HG02970 (cell line): Measurements from ENCODE around the gene OLFM3.

Experiments
- ATAC-seq: cut with Tn5 transposase; IDR thresholded peaks from one replicate; pipeline ENCODE4 v1.9.1; 2021; ENCODE audit warnings: mild to moderate bottlenecking, moderate library complexity, moderate number of reproducible peaks; ENCODE audit not compliant: unreplicated experiment, low FRiP score

The OLFM3 gene

DNA sequence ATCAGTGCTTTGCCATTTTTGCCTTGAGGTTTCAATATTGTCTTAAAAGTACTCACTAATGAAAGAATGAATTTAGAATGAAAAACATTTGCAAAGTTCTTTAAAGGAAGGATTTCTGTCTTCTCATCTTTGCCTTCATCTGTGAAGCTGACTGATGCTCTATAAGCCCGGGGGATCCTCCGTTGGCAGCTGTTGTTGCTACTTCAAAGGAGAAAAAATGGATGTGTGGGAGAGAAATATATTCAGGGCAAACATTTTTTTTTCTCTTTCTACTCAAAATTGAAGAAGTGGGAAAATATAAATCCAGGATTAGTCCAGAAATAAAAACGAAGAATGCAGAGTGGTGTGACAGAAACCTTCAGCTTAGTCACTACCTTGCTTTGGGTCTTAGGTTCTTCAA, 142.5 kb downstream of the OLFM3 start:
- no peak for ATAC-seq

DNA sequence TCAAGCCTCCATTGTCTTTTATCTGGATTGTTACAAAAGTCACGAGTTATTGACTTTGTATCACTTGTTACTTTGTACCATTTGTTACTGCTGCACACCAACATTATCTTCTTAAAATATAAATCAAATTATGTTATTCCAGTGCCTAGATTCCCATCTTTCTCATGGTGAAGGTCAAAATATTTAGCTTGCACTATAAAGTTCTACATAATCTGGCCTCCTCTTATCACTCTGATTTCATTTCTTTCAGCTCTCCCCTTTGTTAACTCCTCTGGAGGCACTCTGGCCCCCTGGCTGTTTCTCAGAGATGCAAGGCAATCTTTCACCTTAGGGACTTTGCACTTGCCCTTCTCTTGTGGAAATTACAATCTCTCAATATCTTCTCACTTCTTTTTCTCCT, 143.8 kb downstream of the OLFM3 start:
- no peak for ATAC-seq

DNA sequence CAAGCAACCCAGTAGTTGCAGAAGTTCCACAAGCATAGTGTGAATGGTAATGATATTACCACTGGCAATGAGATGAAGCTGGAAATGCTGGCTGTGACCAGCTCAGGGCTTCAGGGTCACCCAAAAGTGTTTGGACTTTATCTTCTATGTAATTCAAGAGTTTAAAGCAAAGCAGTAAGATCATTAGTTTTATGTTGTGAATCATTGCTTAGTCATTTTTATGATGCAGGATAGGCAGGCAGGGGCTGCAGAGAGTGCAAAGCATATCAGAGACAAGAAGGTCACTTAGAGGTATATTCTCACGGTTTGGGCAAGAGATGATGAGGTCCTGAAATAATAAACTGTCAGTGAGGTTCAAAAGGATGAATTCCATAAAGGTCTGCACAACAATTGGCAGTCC, 147.4 kb downstream of the OLFM3 start:
- ATAC-seq: no peak

DNA sequence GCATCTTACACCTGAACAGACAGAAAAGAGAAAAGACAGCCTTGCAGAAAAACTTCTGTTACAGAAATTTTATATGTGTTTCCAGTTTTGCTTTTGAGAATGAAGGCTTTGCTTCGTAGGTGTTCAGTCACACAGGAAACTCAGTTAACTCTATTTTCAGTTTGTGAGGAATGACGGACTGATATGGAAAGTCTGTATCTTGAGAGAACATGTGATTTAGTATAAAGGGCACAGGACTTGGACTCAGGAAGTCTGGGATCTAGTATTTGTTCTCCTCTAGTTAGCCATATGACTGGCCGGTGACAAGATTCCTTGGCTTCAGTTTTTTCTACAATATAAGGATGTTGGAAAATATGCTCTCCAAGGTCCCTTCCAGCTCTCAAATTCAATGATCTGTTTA, 149.1 kb downstream of the OLFM3 start:
- no peak for ATAC-seq

DNA sequence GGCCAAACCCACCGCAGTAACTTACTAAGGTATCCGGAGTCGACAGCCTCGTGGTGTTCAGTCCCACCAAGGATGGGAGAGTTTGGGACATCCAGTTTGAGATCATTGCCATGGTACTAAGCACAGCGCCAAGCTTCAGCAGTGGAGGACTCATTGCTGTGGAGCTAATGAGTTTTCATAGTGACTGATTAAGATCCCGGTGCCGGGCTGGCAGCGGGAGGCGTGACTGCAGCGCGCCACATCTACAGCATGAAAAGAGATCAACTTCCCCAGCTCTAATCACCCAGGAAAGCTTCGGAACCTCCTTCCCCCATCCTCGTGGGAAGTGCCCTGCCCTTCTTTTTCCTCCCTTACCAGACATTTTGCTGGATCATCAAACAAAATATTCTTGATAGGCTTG, 149.9 kb downstream of the OLFM3 start:
- ATAC-seq: no peak

DNA sequence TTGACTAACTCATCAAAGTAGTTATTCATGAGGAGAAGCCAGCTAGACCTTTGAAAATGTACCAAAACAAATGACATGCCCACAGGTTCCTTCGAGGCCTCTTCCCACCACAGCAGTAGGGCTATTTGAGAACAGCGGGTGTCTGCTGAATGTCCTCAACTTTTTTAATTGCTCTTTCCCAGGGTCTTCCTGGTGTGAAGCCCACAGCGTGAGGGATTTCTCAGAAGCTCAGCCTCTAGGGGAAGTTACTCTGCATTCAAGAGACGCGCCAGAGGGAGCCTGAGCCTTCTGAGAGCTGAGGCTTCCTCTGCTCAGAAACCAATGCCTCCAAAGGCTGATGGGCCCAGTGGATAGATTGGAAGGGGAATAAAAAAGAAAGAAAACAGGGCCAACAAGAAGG, 153.6 kb downstream of the OLFM3 start:
- ATAC-seq: no peak

DNA sequence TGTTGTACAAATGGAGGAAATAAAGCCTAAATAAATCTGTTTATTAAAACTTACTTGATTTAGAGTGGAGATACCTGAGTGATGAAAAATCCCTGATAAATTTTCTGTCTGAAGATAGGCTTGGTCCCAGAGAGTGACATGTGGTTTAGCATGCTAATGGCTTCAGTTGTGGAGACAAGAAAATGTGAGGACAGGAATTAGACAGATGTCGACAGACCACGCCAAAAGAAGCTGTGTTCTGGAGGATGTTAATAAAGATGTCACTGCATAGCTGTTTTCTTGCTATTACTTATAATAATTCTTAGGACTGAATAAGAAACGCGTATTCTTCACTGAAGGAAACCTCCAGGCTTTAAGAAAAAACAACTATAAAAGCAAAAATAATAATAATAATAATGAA, 154.9 kb downstream of the OLFM3 start:
- no peak for ATAC-seq

DNA sequence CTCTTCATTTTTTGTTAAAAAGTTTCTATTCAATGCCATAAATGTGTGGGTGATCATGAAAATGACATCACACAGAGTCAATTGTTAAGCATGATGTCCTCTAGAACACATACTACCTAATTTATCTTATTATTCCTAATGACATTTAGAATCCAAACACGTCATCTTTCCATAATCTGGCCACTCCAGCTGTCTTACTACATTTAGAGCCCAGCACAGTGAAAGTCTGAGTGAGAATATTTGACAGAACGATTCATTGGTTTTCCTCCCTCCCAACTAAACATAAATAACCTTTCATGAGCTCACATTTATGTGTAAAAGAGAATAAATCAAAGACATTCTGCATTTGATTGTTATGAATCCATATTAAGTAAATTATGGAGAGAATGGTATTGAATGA, 160.7 kb downstream of the OLFM3 start:
- no peak for ATAC-seq

DNA sequence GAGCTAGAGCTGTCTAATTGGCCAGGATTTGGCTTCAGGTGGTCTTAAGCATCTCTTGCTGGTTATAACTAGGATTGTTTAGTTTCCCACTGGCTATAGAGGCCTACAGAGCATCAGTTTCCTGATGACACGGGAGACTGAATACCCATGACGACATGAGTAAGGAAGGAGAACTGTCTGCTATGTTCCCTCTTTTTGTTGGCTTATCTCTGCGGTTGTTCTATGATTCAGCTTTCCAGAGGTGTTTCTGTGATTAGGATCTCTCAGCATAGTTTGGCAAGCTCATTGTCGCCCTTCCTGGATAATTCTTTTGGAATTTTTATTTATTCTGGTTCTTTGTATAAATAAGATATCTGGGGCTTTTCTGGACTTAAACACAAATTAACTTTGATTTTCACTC, 163.4 kb downstream of the OLFM3 start:
- no peak for ATAC-seq

DNA sequence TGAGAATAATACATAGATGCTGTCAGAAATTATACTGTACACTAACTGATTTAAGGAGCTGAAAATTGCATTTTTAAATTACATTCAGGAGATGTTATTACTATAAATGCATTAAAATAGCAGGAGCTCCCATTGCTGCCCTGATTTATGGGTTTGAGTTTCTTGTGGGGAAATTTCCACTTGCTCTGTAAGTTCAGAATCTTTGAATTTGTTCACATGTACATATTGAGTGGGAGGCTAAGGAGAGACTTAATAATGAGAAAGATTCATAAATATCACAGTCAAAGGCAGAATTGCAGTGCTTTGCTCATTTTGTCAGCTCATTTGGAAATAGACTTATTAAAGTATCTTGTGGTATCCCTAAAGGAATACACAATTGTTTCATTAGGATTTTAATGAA, 170.3 kb downstream of the OLFM3 start:
- ATAC-seq: no peak

DNA sequence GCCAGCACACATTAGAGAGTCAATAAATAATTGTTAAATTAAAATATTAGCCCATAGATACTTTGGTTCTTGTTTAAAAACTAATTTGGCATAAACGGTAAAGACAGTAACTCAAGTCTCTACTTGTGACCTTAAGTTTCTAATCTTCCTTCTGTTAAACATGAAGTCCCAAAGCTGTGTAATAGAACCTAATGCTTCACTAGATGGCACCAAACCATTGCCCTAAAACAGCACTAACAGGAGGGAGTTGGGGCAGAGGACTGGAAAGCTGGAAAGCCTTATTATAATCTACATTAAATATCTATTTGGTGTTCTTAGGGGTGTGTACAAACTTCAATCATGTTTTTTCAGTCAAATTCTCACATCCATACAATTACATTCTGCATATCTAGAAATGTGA, 176.7 kb downstream of the OLFM3 start:
- ATAC-seq: no peak

DNA sequence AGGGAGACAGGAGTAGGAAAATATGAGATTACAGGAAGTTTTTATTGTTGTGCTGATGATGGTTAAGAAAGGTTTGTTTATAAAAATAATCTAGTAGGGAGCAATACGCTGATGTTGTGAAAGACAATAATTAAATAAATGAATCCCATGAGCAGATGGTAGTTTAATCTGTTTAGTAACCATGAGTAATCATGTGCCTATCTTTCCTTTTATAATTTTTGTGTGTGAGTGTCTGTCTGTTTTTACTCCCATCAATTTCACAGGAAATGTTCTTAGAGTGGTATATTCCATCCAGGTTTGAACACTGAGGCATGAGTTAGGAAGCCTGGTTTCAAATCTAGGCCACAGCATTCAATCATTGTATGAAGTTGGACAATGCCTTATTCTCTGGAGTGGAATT, 180.5 kb downstream of the OLFM3 start:
- no peak for ATAC-seq

DNA sequence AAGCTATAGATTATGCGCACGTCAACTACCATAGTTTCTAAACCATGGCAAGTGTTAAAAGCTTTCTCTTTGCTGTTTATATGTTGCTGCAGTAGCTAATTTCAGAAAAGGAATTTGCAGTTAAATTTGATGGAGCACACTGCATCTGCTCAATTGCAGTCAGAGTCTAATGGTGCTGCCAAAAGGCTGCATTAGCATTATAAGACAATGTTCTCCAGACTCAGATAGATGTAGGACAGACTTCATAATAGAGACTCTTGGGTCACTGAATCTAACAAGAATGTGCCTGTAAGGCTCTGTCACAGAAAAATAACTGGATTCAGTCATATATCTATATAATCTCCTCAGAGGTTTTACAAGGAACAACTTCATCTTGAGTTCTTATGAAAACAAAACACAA, 198.3 kb downstream of the OLFM3 start:
- ATAC-seq: no peak

DNA sequence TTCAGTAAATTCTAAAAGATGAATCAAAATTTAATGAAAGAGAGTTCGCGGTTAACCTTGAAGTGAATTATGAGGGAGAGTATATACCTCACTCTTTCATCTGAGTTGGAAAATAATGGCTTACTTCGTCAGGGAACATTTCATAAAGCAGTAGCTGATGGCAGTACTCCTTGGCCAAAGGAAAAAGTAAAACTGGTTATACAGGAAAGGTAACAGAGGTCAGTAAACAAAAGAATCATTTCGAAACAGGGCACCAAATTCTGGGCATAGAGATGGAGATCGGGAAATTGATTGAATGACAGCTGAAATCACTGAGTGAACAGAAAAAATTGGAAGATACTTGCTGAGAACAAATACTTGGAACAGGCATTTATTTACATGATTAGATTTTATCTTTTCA, 199.0 kb downstream of the OLFM3 start:
- ATAC-seq: no peak

DNA sequence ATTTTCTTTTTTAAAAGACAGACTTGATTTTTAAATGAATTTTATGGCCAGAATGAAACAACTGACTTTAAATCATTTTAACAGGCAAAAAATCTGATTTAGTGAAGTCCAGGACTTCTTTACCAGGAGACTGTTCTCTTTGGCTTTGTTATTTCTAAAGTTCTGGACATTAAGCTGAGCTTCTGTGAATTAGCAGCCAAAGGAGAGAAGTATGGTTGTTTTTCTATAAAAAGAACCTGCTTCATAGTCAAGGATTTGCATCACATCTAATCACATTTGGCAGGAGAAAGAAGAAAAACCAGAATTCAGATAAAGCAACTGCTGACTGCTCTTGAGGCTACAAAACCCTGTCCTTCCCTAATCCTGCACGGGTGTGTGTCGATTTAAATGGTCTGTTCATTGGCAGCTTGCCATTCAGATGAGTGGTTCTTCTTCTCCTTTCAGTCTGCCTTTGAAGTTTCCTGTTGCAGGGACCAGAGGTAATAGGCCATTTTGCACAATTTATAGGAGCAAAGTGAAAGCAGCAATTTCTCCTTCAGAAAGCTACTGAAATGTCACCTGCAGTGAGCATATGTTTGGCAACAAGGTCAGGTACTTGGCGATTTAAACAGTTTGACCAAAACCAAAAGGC, 215.4 kb downstream of the OLFM3 start:
- no peak for ATAC-seq

DNA sequence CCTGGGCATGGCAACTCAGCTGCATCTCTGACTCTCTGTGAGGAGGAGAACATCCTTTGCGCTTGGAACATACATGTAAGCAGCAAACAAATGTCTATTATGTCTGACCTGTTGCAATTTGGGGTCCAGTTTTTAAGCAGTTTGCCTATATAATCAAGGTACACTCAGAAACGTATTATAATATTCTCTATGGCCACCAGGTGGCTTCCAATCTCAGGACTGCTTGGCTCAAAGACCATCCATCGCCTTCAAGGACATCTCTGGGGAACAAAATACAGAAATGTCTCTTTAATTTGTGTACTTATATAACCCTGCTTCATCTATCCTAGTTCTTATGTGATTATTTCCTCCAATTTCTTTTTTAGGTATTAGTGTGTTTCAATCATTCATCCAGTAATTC, 227.2 kb downstream of the OLFM3 start:
- ATAC-seq: no peak

DNA sequence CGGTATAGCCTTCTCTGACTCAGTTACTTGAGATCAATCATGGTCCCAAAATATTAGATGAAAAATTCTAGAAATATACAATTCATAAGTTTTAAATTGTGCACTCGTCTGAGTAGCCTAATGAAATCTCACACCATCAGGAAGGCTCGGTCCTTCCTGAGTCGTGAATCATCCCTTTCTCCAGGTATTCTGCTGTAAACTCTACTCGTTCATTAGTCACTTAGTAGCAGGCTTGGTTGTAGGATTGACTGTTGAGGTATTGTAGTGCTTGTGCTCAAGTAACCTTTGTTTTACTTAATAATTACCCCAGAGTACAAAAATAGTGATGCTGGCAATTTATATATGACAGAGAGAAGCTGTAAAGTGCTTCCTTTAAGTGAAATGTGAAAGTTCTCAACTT, 238.7 kb downstream of the OLFM3 start:
- no peak for ATAC-seq

DNA sequence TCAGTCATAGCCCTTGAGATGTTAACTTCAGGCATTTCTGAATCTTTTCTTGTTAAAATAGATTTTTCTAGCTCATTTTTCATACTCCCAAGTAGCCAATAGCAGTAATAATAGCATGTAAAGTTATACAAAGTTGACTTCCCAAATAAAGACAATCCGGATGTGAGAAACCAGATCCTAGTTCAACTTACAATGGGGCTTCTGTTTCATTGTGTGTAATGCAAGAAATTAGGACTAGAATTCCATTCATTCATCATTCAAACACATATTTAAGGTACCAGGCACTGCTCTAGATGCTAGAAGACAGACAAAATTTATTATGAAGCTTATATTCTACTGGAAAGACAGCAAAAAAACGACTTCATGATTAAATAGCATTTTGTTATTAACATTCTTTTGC, 240.3 kb downstream of the OLFM3 start:
- ATAC-seq: no peak
